CD4-positive, alpha-beta memory T cell (primary cell): ENCODE data around the gene RASA3. TPM values are rescaled to one million over a fixed set of nuclear protein-coding genes. Genes with fewer than 3 reads are reported as not detected.
A peak's percentile ranks its signal among the peaks of the same experiment; 100 is the strongest.
"Not testable (repeated sequence)": the region's sequence is repeated elsewhere in the genome, so short reads cannot be mapped to it uniquely, and the experiment has no call there.

Experiments
- CTCF ChIA-PET: fragments of 350-600 bp; sonication (Branson Sonifier 250); formaldehyde crosslinking; loops from one replicate; lab custom pipeline; 2021; ENCODE audit warnings: inconsistent platforms; ENCODE audit not compliant: partially characterized antibody; lab: Charles Lee
- POLR2A ChIA-PET: fragments of 350-600 bp; sonication (Branson Sonifier 250); formaldehyde crosslinking; loops from one replicate; lab custom pipeline; 2021; ENCODE audit not compliant: partially characterized antibody; lab: Charles Lee
- DNase-seq, 5 donors: peaks; one replicate each; pipeline versions ENCODE4 v3.0.0 to v3.0.0-alpha.2; 2020 to 2022; ENCODE audit warnings: mixed read lengths in 1 of 5
- H3K27ac ChIP-seq: one replicate; pipeline ENCODE4 v1.7.0; 2013; ENCODE audit warnings: low read depth, low read length
- H3K27me3 ChIP-seq: 2 replicates; pipeline ENCODE4 v1.7.0; 2013; ENCODE audit warnings: mild to moderate bottlenecking, low read length, moderate library complexity; ENCODE audit not compliant: insufficient read depth
- H3K36me3 ChIP-seq: 2 replicates; pipeline ENCODE4 v1.7.0; 2013; ENCODE audit warnings: mild to moderate bottlenecking, low read length, moderate library complexity; ENCODE audit not compliant: insufficient read depth
- H3K4me1 ChIP-seq: 2 replicates; pipeline ENCODE4 v1.7.0; 2013; ENCODE audit warnings: mild to moderate bottlenecking, low read length, moderate library complexity; ENCODE audit not compliant: insufficient read depth
- H3K4me3 ChIP-seq, 2 donors: one replicate each; pipeline ENCODE4 v1.7.0; 2013; ENCODE audit warnings: low read length in 2 of 2, mild to moderate bottlenecking in 1 of 2
- H3K9me3 ChIP-seq, 2 donors: one replicate each; pipeline ENCODE4 v1.7.0; 2013; ENCODE audit warnings: low read length in 2 of 2, control low read depth in 1 of 2; ENCODE audit not compliant: control insufficient read depth in 1 of 2
- H3K27ac Mint-ChIP-seq, 7 donors: one replicate each; pipeline ENCODE4 v1.8.0; 2020 to 2021; ENCODE audit warnings: mixed read lengths in 7 of 7, mild to moderate bottlenecking in 6 of 7, inconsistent platforms in 3 of 7, moderate library complexity in 3 of 7
- H3K27me3 Mint-ChIP-seq, 2 donors: one replicate each; pipeline ENCODE4 v1.8.0; 2020 to 2021; ENCODE audit warnings: mixed read lengths in 2 of 2
- H3K36me3 Mint-ChIP-seq, 2 donors: one replicate each; pipeline ENCODE4 v1.8.0; 2020 to 2021; ENCODE audit warnings: mixed read lengths in 2 of 2, inconsistent platforms in 1 of 2, mild to moderate bottlenecking in 1 of 2
- H3K4me1 Mint-ChIP-seq, 4 donors: one replicate each; pipeline ENCODE4 v1.8.0; 2020 to 2021; ENCODE audit warnings: mixed read lengths in 4 of 4, mild to moderate bottlenecking in 1 of 4
- H3K4me3 Mint-ChIP-seq, 8 donors: one replicate each; pipeline ENCODE4 v1.8.0; 2020 to 2021; ENCODE audit warnings: mixed read lengths in 8 of 8, mild to moderate bottlenecking in 7 of 8, moderate library complexity in 6 of 8, inconsistent platforms in 3 of 8
- H3K9me3 Mint-ChIP-seq, 8 donors: one replicate each; pipeline ENCODE4 v1.8.0; 2020 to 2021; ENCODE audit warnings: mixed read lengths in 8 of 8, mild to moderate bottlenecking in 5 of 8, inconsistent platforms in 3 of 8, moderate library complexity in 1 of 8
- intact Hi-C: fragments of 100-400 bp; cut with micrococcal nuclease; formaldehyde crosslinking; loops from one replicate; pipeline ENCODE4 v1.15.1; 2023
- polyA plus RNA-seq, 2 donors: library from polyadenylated mRNA; unstranded; fragments of 300-500 nt; fragmentation: Illumina TruSeq; gene quantifications; one replicate each; pipeline ENCODE4 v1.2.3, GENCODE V29; 2021
- total RNA-seq, 2 experiments: library from RNA; stranded (reverse); gene quantifications; one replicate each; pipeline ENCODE4 v1.2.3, GENCODE V29; 2021

RASA3 gene
- total and polyA plus RNA-seq, 4 experiments from 2014 or later = 65.5 to 174 (median 156) TPM

DNA sequence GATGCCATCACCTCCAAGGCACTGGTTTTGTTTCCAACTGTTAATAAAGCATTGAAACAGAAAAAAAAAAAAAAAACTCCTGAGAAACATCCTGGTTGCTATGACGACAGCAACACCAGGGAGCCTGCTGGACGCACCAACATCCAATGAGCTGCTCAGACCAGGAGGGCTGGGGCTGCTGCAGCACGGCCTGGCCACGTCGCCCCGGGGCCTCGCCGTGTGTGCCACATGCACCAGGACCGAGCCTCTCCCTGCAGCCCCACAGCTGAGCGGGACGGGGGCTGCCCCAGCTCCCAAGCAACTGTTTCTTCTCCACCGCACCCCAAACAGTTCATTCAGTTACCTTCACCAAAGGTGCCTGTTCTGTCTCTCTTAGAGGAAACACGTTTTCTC, 54.5 kb downstream of the RASA3 start:
- peaks cover 18 to 78% (median 47%) of the 10 kb centered on the region in 4 donors for H3K4me1 Mint-ChIP-seq
- peak in 1 of 5 donors; percentile 22 for DNase-seq
- Histone ChIP-seq H3K36me3 (peaks cover 43% of the 10 kb centered on the region), H3K9me3 (no peaks in the 10 kb centered on the region), H3K4me1 (peaks cover 63% of the 10 kb centered on the region), H3K4me3 (no peak overlapping the region), H3K27me3 (no peaks in the 10 kb centered on the region), H3K27ac (no peak overlapping the region)
- H3K9me3 Mint-ChIP-seq = peaks cover 0 to 37% (median 0%) of the 10 kb centered on the region in 8 donors
- H3K4me3 Mint-ChIP-seq = no peak overlapping the region
- H3K27me3 Mint-ChIP-seq = no peaks in the 10 kb centered on the region
- POLR2A ChIA-PET = interaction anchor here (0.6 to 1.1 kb wide), 2 partner anchors 11 to 12 kb away, joined by 3 read pairs; no protein-coding TSS in a partner anchor
- peak overlapping the region; percentile 24 to 78 (median 63) for H3K27ac Mint-ChIP-seq
- CTCF ChIA-PET = no interaction called here
- intact Hi-C loops = no loop called here
- H3K36me3 Mint-ChIP-seq = peaks cover 44 to 57% of the 10 kb centered on the region in 2 donors

DNA sequence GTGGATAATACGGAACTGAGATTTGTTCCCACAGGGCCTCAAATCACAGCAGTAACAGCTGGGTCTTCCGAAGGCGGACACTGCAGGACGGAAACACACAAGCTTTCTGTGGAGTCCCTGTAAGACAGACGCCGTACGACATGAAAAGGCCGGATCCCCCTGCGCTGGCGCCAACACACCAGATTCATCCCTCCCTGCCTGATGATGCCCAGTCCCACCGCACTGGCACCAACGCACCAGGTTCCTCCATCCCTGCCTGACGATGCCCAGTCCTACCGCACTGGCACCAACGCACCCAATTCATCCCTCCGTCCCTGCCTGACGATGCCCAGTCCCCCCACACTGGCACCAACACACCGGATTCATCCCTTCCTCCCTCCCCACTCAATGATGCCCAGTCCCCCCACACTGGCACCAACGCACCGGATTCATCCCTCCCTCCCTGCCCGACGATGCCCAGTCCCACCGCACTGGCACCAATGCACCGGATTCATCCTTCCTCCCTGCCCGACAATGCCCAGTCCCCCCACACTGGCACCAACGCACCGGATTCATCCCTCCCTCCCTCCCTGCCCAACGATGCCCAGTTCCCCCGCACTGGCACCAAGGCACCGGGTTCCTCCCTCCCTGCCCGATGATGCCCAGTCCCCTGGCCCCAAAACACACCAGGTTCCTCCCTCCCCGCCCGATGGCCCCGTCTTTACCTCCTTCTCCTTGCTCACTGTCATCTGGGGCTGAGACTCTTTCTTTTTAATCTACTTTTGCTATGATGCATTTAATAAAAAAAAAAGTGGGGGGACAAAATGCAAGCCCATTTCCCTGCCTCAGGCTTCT, 55.1 kb downstream of the RASA3 start:
- H3K9me3 Mint-ChIP-seq = peaks cover 0 to 31% (median 0%) of the 10 kb centered on the region in 8 donors
- POLR2A ChIA-PET = interaction anchor here (1.1 kb wide), 1 partner anchor 10 kb away, joined by 3 read pairs; no protein-coding TSS in a partner anchor
- no peak overlapping the region for H3K4me3 ChIP-seq
- H3K27me3 Mint-ChIP-seq = no peaks in the 10 kb centered on the region
- H3K4me1 Mint-ChIP-seq = peaks cover 17 to 77% (median 44%) of the 10 kb centered on the region in 4 donors
- H3K27me3 ChIP-seq = no peaks in the 10 kb centered on the region
- CTCF ChIA-PET = no interaction called here
- H3K4me1 ChIP-seq = peaks cover 57% of the 10 kb centered on the region
- peaks cover 50% of the 10 kb centered on the region for H3K36me3 ChIP-seq
- H3K36me3 Mint-ChIP-seq = peaks cover 44 to 57% of the 10 kb centered on the region in 2 donors
- H3K27ac ChIP-seq = no peak overlapping the region
- no peaks in the 10 kb centered on the region for H3K9me3 ChIP-seq
- peak in 1 of 5 donors; percentile 13 for DNase-seq
- H3K27ac Mint-ChIP-seq = peak overlapping the region; percentile 22 to 94 (median 68)
- H3K4me3 Mint-ChIP-seq = peak overlapping the region in 4 of 8 donors; percentile 22 to 33 (median 31)
- intact Hi-C loops = no loop called here

DNA sequence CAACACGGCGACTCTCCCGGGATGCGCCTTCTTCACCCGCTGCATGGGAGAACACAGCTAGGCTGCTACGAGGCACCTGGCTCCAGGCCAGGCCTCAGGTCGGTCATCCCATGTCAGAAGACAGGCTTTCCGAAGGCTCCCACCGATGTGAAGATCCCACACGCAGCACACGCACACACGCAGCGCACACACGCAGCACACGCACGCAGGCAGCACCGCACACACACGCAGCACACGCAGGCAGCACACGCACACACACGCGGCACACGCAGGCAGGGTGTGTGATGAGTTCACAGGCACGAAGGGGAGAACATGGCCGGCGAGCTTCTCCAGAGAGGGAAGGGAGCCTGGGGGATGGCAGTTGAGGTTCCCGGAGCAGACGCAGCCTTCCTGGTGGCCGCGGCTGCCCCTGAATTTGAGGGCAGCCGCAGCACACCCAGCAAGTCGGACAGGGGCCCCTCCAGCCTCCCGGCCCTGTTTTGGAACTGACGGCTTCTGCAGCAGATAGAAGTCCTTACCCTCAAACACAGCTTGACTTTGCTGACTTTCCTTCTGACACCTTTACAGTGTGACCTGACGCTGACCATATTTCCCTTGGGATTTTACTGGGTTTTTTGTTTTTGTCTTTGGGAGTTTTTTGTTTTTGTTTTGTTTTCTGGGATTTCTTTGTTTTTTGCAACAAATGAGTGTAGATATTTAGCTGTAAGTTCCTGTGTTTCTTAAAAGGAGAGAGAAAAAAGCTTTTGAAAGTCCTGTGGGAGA, 55.9 kb downstream of the RASA3 start:
- Mint-ChIP-seq H3K27ac (peak overlapping the region in 6 of 7 donors; percentile 15 to 94 (median 69)), H3K36me3 (peaks cover 50 to 57% of the 10 kb centered on the region in 2 donors), H3K4me3 (peak overlapping the region in 7 of 8 donors; percentile 18 to 56 (median 36)), H3K27me3 (no peaks in the 10 kb centered on the region), H3K9me3 (peaks cover 0 to 31% (median 0%) of the 10 kb centered on the region in 8 donors), H3K4me1 (peaks cover 17 to 77% (median 36%) of the 10 kb centered on the region in 4 donors)
- Histone ChIP-seq H3K9me3 (no peaks in the 10 kb centered on the region), H3K4me1 (peaks cover 49% of the 10 kb centered on the region), H3K27ac (no peak overlapping the region), H3K36me3 (peaks cover 57% of the 10 kb centered on the region), H3K4me3 (no peak overlapping the region), H3K27me3 (no peaks in the 10 kb centered on the region)
- intact Hi-C loops = no loop called here
- DNase-seq = peak in 1 of 5 donors; percentile 5
- CTCF ChIA-PET = no interaction called here
- POLR2A ChIA-PET = no interaction called here

DNA sequence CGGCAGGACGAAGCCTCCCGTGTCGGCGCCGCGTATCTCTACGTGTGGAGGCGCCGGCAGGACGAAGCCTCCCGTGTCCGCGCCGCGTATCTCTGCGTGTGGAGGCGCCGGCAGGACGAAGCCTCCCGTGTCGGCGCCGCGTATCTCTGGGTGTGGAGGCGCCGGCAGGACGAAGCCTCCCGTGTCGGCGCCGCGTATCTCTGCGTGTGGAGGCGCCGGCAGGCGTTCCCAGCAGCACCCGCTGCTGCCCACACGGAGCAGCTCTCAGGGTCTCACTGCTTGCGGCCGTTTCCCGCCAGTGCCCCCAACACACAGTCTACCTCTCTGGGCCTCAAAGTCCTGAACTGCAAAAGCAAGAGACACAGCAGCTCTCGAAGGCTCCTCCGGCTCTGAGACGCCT, 56.6 kb downstream of the RASA3 start:
- POLR2A ChIA-PET, CTCF ChIA-PET, H3K27ac ChIP-seq, H3K4me3 Mint-ChIP-seq, H3K27me3 Mint-ChIP-seq, H3K27me3 ChIP-seq, intact Hi-C loops, H3K9me3 ChIP-seq, H3K4me3 ChIP-seq: not testable (repeated sequence)
- Mint-ChIP-seq H3K9me3 (peaks cover 0 to 28% (median 0%) of the 10 kb centered on the region in 8 donors), H3K4me1 (peaks cover 17 to 77% (median 32%) of the 10 kb centered on the region in 4 donors), H3K27ac (peak overlapping the region in 1 of 7 donors; percentile 68), H3K36me3 (peaks cover 54 to 61% of the 10 kb centered on the region in 2 donors)
- peak in 1 of 5 donors; percentile 15 for DNase-seq
- H3K36me3 ChIP-seq = peaks cover 63% of the 10 kb centered on the region
- peaks cover 42% of the 10 kb centered on the region for H3K4me1 ChIP-seq

DNA sequence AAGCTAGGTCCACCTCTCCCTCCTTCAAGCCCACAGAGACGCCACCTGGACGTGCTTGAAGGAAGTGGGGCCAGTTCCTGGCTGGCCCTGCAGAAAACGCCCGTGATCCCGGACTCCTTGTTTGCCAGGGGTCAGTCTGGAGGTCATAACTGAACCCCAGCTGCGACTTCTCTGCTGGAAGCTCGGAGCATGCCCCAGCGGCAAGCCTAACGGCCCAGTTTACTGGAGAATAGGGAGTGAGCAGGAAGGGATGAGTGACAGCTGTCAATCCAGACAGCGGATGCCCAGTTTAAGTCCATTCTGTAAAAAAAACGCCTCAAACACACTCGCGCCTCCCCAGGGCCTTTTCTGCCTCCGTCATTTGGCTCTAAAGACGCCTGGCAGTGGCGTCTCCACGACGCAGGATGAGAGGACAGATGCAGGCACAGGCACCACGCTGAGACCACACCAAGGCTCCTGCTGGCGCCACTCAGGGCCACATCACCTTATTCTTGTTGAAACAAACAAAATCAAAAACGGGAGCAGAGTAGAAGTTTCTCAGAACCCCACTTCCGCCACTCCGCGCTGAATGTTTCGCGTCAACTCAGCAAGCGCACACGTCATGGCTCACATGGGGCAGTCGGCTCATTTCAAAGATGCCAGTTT, 57.6 kb downstream of the RASA3 start:
- ChIA-PET CTCF (no interaction called here), POLR2A (interaction anchor here (0.8 to 0.9 kb wide), 2 partner anchors 9 to 182 kb away, joined by 3 to 4 read pairs; no protein-coding TSS in a partner anchor)
- no peaks in the 10 kb centered on the region for H3K9me3 ChIP-seq
- Mint-ChIP-seq H3K27ac (peak overlapping the region in 2 of 7 donors; percentile 7 to 38), H3K4me3 (no peak overlapping the region), H3K36me3 (peaks cover 55 to 56% of the 10 kb centered on the region in 2 donors), H3K27me3 (no peaks in the 10 kb centered on the region), H3K4me1 (peaks cover 17 to 71% (median 29%) of the 10 kb centered on the region in 4 donors), H3K9me3 (peaks cover 0 to 28% (median 0%) of the 10 kb centered on the region in 8 donors)
- H3K4me1 ChIP-seq = peaks cover 32% of the 10 kb centered on the region
- H3K27me3 ChIP-seq = no peaks in the 10 kb centered on the region
- H3K36me3 ChIP-seq = peaks cover 64% of the 10 kb centered on the region
- peak in 1 of 5 donors; percentile 12 for DNase-seq
- H3K27ac ChIP-seq = no peak overlapping the region
- no peak overlapping the region for H3K4me3 ChIP-seq
- intact Hi-C loops = no loop called here

DNA sequence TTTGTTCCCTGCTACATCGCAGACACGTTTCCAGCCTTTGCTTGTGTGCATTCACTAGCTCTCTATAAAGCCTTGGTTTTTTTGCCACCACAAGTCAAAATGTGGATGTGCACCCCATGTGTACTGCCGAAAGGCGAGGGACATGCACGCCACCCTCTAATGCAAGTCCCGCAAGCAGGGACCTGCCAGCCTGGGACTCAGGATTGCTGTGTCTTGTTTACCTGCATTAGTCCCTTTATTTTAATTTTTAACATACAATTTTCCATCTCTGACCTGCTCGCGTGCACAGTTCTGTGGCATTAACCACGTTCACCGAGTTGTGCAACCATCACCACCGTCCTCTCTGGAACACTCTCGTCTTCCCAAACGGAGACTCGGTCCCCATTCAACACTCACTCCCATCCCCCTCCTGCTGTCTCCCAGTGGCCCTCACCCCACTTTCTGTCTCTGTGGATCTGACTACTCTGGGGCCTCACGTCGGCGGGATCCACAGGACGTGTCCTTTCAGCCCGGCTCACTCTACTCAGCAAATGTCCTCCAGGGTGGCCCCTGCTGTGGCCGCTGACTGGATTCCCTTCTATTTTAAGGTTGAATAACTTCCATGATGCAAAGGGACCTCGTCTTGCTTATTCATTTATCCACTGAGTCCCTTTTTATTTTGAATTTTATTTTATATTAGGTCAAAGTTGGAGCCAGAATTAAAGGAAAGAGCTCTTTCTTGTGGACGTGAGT, 58.4 kb downstream of the RASA3 start:
- CTCF ChIA-PET = no interaction called here
- H3K36me3 ChIP-seq = peaks cover 59% of the 10 kb centered on the region

More for the DNA sequence above, 58.4 kb downstream of the RASA3 start:
- peak overlapping the region in 5 of 7 donors; percentile 55 to 89 (median 83) for H3K27ac Mint-ChIP-seq
- POLR2A ChIA-PET = interaction anchor here (0.9 kb wide), 1 partner anchor 8 kb away, joined by 4 read pairs; no protein-coding TSS in a partner anchor
- Histone ChIP-seq H3K9me3 (no peaks in the 10 kb centered on the region), H3K4me3 (no peak overlapping the region), H3K27ac (no peak overlapping the region), H3K4me1 (peaks cover 28% of the 10 kb centered on the region), H3K27me3 (no peaks in the 10 kb centered on the region)
- intact Hi-C loops = no loop called here
- no peak for DNase-seq
- peaks cover 55% of the 10 kb centered on the region in 2 donors for H3K36me3 Mint-ChIP-seq
- H3K27me3 Mint-ChIP-seq = no peaks in the 10 kb centered on the region
- H3K9me3 Mint-ChIP-seq = peaks cover 0 to 28% (median 0%) of the 10 kb centered on the region in 8 donors
- peak overlapping the region in 1 of 8 donors; percentile 43 for H3K4me3 Mint-ChIP-seq
- H3K4me1 Mint-ChIP-seq = peaks cover 17 to 67% (median 28%) of the 10 kb centered on the region in 4 donors
